Measurements from ENCODE around the gene F8A2. TPM values are rescaled to one million over a fixed set of nuclear protein-coding genes. Genes with fewer than 3 reads are reported as not detected.
"Not testable (repeated sequence)": the region's sequence is repeated elsewhere in the genome, so short reads cannot be mapped to it uniquely, and the experiment has no call there.

F8A2 gene
- total RNA-seq, 4 donors from 2014 or later: not detected

DNA sequence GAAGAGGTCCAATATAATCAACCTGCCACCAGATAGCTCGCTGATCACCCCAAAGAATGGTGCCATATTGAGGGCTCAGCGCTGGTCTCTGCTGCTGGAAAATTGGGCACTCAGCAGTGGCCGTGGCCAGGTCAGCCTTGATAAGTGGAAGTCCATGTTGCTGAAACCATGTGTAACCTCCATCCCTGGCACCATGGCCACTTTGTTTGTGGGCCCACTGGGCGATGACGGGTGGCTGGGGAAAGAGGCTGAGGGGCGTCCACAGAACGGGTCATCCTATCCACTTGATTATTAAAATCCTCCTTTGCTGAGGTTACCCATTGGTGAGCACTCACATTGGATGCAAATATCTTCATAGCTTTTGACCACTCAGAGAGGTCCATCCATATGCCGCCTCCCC is 7.7 kb downstream of the F8A2 start:
- H3K27ac ChIP-seq: no peak overlapping the region
- WGBS, 2 donors: 86 to 93% methylated on average over 1 to 6 of the region's 8 CpGs
- DNase-seq: no peak
- intact Hi-C loops (cut with DNase I): no loop called here
- H3K4me3 ChIP-seq: no peak overlapping the region
- no peaks in the 10 kb centered on the region for H3K4me1 ChIP-seq
- no peak for TF ChIP-seq POLR2A (IDR thresholded peaks at IDR 0.05)
- TF ChIP-seq, protein P1, sequence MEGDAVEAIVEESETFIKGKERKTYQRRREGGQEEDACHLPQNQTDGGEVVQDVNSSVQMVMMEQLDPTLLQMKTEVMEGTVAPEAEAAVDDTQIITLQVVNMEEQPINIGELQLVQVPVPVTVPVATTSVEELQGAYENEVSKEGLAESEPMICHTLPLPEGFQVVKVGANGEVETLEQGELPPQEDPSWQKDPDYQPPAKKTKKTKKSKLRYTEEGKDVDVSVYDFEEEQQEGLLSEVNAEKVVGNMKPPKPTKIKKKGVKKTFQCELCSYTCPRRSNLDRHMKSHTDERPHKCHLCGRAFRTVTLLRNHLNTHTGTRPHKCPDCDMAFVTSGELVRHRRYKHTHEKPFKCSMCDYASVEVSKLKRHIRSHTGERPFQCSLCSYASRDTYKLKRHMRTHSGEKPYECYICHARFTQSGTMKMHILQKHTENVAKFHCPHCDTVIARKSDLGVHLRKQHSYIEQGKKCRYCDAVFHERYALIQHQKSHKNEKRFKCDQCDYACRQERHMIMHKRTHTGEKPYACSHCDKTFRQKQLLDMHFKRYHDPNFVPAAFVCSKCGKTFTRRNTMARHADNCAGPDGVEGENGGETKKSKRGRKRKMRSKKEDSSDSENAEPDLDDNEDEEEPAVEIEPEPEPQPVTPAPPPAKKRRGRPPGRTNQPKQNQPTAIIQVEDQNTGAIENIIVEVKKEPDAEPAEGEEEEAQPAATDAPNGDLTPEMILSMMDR (IDR thresholded peaks at IDR 0.05): no peak
- no peaks in the 10 kb centered on the region for H3K9me3 ChIP-seq
- no peaks in the 10 kb centered on the region for H3K27me3 ChIP-seq
- H3K36me3 ChIP-seq: no peaks in the 10 kb centered on the region

- H3K27ac ChIP-seq; H3K4me1 ChIP-seq; H3K9me3 ChIP-seq; DNase-seq; intact Hi-C loops (cut with DNase I); H3K27me3 ChIP-seq; H3K4me3 ChIP-seq; H3K36me3 ChIP-seq: not testable (repeated sequence)
- 86 to 89% methylated on average over 5 to 7 of the region's 7 CpGs for WGBS, 2 donors
Observed at GRCh38 chrX:155394747-155395276, 12.9 kb downstream of the F8A2 start.

DNA sequence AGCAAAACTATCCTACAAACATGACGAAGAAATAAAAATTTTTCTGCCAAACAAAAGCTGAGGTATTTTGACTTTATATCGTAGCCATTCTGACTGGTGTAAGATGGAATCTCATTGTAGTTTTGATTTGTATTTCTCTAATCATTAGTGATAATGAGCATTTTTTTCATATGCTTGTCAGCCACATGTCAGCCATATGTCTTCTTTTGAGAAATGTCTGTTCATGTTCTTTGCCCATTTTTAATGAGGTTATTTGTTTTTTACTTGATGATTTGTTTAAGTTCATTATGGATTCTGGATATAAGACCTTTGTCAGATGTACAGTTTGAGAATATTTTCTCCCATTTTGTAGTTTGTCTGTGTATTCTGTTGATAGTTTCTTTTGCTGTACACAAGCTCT is 24.5 kb downstream of the F8A2 start:
- intact Hi-C loops (cut with DNase I): no loop called here
- no peaks in the 10 kb centered on the region for H3K27me3 ChIP-seq
- no peaks in the 10 kb centered on the region for H3K4me1 ChIP-seq
- peaks cover 0 to 4% (median 0%) of the 10 kb centered on the region in 3 donors for H3K9me3 ChIP-seq
- TF ChIP-seq, protein P1 (IDR thresholded peaks at IDR 0.05): no peak
- no peak for TF ChIP-seq POLR2A (IDR thresholded peaks at IDR 0.05)
- no peak overlapping the region for H3K4me3 ChIP-seq
- WGBS, 2 donors: 84 to 85% methylated on average over 2 of the region's 2 CpGs
- DNase-seq: no peak
- H3K36me3 ChIP-seq: no peaks in the 10 kb centered on the region
- H3K27ac ChIP-seq: no peak overlapping the region

GRCh38 chrX:155417769-155418168 is 35.9 kb downstream of the F8A2 start:
- no peak for DNase-seq
- no peak for TF ChIP-seq POLR2A (IDR thresholded peaks at IDR 0.05)
- TF ChIP-seq, protein P1 (IDR thresholded peaks at IDR 0.05): no peak
- no peak overlapping the region for H3K27ac ChIP-seq
- H3K9me3 ChIP-seq: no peaks in the 10 kb centered on the region
- H3K4me1 ChIP-seq: no peaks in the 10 kb centered on the region
- no peaks in the 10 kb centered on the region for H3K36me3 ChIP-seq
- no peak overlapping the region for H3K4me3 ChIP-seq
- WGBS, 2 donors: 82 to 100% methylated on average over 1 of the region's 1 CpG
- no peaks in the 10 kb centered on the region for H3K27me3 ChIP-seq
- intact Hi-C loops (cut with DNase I): no loop called here

Small RNA genes lying within 50 kb of the gene (small RNA-seq; reads per million reads assigned to genes)
- 0 reads per million in 4 donors for gene MIR1184-2

Other genes with a start within 250 kb of the F8A2 start
- gene VBP1, start 165.6 kb upstream of the F8A2 start, total RNA-seq: 10 to 100 TPM; 18.8 to 45.5 (median 32.9) TPM
- gene RAB39B, start 117.6 kb upstream of the F8A2 start, total RNA-seq: under 1 TPM; 0.08 to 0.41 (median 0.28) TPM
- gene CLIC2, start 47.5 kb upstream of the F8A2 start, total RNA-seq: 1 to 10 TPM; 3.0 to 7.3 (median 5.2) TPM
- gene F8A3, start 76.5 kb downstream of the F8A2 start, total RNA-seq: 10 to 100 TPM in 2 of 4 donors, 1 to 10 TPM in 2; 1.2 to 12.7 (median 8.8) TPM
- under 1 TPM; 0.34 to 0.95 (median 0.46) TPM for gene SPRY3, start 230.5 kb downstream of the F8A2 start, total RNA-seq
- 10 to 100 TPM in 3 of 4 donors, 1 to 10 TPM in 1; 7.9 to 16.2 (median 14.4) TPM for gene TMLHE, start 230.9 kb downstream of the F8A2 start, total RNA-seq